Cardiac fibroblast (primary cell): ENCODE measurements around the gene RCAN2.
A peak's percentile ranks its signal among the peaks of the same experiment; 100 is the strongest.

ENCODE experiments used
- DNase-seq, 2 donors: peaks; one replicate each; pipeline versions ENCODE4 v3.0.0 to v3.0.0-alpha.2; 2010; ENCODE audit warnings: low read depth in 2 of 2
- H3K4me3 ChIP-seq, 2 donors: replicated peaks in 1 of 2; 1 replicate in 1 of 2; 2 replicates in 1 of 2; pipeline ENCODE4 v1.5.1; 2011; ENCODE audit warnings: low read depth in 2 of 2, low read length in 2 of 2, mild to moderate bottlenecking in 2 of 2, moderate library complexity in 1 of 2
- TF ChIP-seq, protein P1 (sequence below): IDR thresholded peaks from one replicate; pipeline ENCODE4 v1.5.1; 2011; ENCODE audit warnings: low read depth, mild to moderate bottlenecking, low read length, inconsistent platforms

The RCAN2 gene

DNA sequence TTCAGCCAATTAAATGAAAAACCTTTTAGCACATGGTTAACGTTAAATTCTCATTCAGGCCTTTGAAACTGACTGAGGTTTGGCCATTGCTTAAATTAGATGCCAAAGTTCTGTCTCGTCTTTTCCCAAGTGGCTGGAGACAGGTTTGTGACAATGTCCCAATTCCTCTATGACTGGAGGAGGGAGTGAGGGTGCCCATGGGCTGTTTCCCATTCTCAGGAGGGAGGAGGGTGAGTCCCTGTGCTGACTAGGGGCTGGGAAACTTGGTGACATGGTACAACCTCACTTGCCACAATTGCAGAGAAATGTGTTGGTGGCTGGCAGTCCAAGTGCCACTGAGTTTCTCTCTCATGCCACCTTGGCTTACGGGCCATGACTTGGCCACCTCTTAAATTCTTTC lies 256.5 kb downstream of the RCAN2 start:
- no peak for DNase-seq
- TF ChIP-seq, protein P1, sequence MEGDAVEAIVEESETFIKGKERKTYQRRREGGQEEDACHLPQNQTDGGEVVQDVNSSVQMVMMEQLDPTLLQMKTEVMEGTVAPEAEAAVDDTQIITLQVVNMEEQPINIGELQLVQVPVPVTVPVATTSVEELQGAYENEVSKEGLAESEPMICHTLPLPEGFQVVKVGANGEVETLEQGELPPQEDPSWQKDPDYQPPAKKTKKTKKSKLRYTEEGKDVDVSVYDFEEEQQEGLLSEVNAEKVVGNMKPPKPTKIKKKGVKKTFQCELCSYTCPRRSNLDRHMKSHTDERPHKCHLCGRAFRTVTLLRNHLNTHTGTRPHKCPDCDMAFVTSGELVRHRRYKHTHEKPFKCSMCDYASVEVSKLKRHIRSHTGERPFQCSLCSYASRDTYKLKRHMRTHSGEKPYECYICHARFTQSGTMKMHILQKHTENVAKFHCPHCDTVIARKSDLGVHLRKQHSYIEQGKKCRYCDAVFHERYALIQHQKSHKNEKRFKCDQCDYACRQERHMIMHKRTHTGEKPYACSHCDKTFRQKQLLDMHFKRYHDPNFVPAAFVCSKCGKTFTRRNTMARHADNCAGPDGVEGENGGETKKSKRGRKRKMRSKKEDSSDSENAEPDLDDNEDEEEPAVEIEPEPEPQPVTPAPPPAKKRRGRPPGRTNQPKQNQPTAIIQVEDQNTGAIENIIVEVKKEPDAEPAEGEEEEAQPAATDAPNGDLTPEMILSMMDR: no peak
- no peak overlapping the region for H3K4me3 ChIP-seq

DNA sequence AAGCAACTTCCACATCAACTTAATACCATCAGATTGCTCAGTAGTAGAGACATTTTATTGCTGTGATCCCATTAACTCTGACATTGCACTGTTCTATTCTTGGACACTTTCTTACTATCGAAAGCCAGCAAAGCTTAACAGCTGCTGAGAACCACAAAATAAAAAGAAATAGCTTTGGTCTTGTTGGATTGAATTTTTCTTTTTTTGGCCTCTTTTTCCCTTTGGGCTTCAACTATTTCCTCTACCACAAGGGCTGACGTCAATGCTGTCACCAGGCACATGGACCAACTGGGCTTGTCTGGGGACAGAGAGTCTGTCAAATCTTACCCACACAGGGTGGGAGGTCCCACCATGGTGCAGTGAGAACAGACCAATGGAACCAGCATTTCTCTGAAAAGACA lies 257.1 kb downstream of the RCAN2 start:
- DNase-seq: no peak
- no peak overlapping the region for H3K4me3 ChIP-seq
- TF ChIP-seq, protein P1: no peak

DNA sequence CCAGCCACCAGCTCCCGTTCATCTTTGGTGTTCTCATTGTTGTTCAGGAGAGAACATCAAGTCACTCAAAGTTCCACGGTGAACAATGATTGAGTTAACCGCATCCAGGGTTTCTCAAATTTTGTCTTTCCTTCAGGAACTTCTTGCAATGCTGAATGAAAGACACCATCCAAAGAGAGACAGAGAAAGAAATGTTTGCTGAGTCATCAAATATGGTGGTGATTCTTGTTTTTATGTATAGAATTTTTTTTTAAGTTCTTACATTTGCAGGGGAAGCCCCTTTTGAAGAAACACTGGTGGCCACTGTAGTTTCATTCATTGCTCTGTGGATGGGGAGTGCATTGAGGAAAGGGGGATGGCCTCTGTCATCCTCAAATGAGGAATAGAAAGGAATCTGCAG lies 258.1 kb downstream of the RCAN2 start:
- DNase-seq: no peak
- TF ChIP-seq, protein P1: no peak

DNA sequence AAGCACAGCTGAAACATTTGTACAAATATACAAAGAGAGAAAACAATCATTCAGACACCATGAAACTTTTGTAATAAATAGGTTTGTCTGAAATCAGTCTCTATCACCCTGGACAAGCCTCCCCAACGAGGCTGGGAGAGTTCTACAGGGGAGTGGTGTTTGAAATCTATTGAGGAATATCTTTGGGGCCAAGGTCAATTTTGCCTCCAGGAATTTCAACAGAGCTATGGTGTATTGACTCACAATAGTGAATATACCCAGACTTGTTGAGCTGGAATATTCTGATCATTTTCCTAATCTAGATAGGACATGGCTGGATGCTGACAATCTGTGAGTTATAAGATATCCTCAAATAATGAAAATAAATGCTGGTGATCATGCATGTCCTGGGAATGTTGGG lies 269.0 kb downstream of the RCAN2 start:
- TF ChIP-seq, protein P1: no peak
- DNase-seq: no peak
- no peak overlapping the region for H3K4me3 ChIP-seq

More for the DNA sequence above, 258.1 kb downstream of the RCAN2 start:
- no peak overlapping the region for H3K4me3 ChIP-seq

DNA sequence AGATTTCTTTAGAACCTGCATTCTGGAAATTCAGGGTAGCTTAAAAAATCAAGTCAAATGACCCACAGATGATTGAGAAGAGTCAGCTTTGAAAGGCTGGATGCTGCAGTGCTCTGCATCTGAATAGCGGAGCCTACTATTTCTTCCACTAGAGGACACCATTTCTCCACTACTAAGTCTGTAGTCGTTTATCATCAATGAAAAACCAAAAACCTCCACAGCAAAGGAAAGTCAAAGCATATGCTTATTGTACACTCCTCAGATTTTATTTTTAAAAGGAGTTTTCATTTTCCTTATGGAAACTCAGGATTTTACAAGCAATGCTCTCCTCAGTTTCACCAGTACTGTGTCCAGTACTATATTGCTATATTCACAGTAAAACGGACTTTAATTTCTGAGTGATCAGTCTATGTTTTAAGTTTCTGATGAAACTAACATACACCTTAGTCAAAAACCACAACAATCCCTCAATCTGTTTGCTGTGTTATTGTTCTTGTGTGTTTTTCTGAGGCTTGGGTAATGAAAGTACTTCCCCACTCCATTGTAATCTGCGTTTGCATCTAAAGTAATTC lies 269.9 kb downstream of the RCAN2 start:
- TF ChIP-seq, protein P1: peak; percentile 86
- DNase-seq: peak; percentile 60
- H3K4me3 ChIP-seq: no peak overlapping the region

DNA sequence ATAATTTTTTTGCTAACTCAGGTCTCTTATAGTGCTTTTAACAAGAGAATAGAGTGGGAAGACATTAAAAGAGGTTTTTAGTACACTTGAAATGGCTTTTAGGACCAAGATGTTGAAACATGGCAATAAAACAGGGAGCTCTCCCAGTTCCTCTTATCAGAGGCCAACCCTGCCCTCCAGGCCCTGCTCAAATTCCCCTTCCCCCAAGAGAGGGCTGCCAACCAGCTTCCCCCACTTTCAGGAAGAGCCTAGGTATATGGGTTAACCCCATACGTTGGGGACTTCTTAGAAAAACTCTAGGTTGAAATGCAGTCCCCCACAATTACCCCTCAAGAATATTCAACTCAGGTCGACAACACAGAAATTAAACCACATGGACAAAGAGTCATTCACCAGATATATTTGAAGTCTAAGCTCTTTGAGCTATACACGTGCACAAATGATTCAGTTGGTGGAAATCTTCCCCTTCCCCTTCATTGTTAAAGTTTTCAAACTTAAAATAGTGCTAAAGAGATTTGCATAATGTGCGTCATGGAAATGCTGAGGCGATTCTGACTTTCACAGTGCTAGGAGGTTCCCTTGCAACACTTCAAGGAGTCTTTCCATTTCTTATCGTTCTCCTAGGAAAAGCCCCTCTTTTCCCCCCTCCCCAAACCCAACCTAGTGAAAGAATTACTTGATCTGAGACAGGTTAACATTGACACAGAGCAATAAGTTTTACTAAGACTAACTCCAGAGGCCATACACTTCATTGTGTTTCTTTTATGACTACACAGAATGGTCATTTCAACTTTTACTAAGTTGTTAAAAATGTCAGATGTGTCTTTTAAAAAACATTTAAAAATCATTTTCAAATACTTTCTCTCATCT lies 270.7 kb downstream of the RCAN2 start:
- DNase-seq: peak; percentile 6 to 36
- TF ChIP-seq, protein P1: no peak
- no peak overlapping the region for H3K4me3 ChIP-seq

DNA sequence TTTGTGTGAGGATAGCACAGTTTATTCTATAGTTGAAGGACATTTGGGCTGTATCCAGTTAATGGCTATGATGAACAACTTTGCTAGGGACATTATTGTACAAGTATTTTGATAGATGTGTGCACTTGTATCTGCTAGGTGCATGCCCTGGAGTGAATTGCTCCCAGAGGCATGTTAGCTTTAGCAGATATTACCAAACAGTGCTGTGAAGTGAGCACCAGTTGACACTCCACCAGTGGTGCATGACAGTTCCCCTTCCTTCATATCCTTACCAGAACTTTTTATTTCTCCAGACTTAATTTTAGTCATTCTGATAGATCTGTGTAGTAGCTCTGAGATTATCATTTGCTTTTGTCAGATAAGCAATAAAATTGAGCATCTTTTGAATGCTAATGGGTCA lies 271.6 kb downstream of the RCAN2 start:
- TF ChIP-seq, protein P1: no peak
- no peak overlapping the region for H3K4me3 ChIP-seq
- no peak for DNase-seq
